Activated CD4-positive, alpha-beta T cell treated with anti-CD3 and anti-CD28 coated beads, Interleukin-2, amount 10 ng/mL, durations not matched to agents 24 days and 14 days (primary cell): ENCODE data around the gene PCDH15. TPM values are rescaled to one million over a fixed set of nuclear protein-coding genes. Genes with fewer than 3 reads are reported as not detected.
"Not testable (repeated sequence)": the region's sequence is repeated elsewhere in the genome, so short reads cannot be mapped to it uniquely, and the experiment has no call there.

Experiments
- DNase-seq: peaks from one replicate; pipeline ENCODE4 v3.0.0; 2022
- H3K27ac Mint-ChIP-seq: one replicate; pipeline ENCODE4 v1.8.0; 2022; ENCODE audit warnings: mild to moderate bottlenecking, mixed read lengths
- H3K27me3 Mint-ChIP-seq: one replicate; pipeline ENCODE4 v1.8.0; 2022; ENCODE audit warnings: mixed read lengths
- H3K36me3 Mint-ChIP-seq: one replicate; pipeline ENCODE4 v1.8.0; 2022; ENCODE audit warnings: low read depth, mild to moderate bottlenecking, mixed read lengths
- H3K4me1 Mint-ChIP-seq: one replicate; pipeline ENCODE4 v1.8.0; 2021; ENCODE audit warnings: mixed read lengths
- H3K4me3 Mint-ChIP-seq: one replicate; pipeline ENCODE4 v1.8.0; 2022; ENCODE audit warnings: mild to moderate bottlenecking, moderate library complexity, mixed read lengths
- H3K9me3 Mint-ChIP-seq: one replicate; pipeline ENCODE4 v1.8.0; 2021; ENCODE audit warnings: mixed read lengths
- intact Hi-C: fragments of 100-400 bp; cut with micrococcal nuclease; formaldehyde crosslinking; loops from one replicate; pipeline ENCODE4 v1.15.1; 2023
- total RNA-seq: library from RNA; stranded (reverse); gene quantifications from 2 replicates; pipeline ENCODE4 v1.2.3, GENCODE V29; 2022

The PCDH15 gene
- total RNA-seq, 1 donor from 2014 or later: not detected

DNA sequence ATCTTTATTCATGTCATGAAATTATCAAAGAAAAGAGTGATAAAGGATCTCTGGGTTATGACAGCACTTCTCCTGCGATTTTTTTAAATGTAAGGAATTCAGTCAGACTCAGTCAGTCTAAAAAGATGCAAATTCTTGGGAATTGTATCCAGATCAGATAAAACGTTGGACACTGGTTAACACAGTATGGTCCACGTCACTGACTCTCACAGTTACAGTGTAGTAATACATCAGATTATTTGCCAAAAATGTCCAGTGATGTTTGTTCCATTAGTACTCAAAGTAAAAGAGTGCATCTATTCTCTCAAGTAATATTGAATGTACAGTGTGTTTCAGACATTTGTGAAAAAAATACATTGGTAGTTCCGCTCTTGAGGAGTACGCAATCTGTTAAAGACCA lies 224.5 kb downstream of the PCDH15 start:
- Mint-ChIP-seq H3K36me3 (no peaks in the 10 kb centered on the region), H3K4me1 (no peaks in the 10 kb centered on the region), H3K4me3 (no peak overlapping the region), H3K9me3 (peaks cover 10% of the 10 kb centered on the region), H3K27ac (no peak overlapping the region), H3K27me3 (no peaks in the 10 kb centered on the region)
- intact Hi-C loops: no loop called here
- DNase-seq: no peak

DNA sequence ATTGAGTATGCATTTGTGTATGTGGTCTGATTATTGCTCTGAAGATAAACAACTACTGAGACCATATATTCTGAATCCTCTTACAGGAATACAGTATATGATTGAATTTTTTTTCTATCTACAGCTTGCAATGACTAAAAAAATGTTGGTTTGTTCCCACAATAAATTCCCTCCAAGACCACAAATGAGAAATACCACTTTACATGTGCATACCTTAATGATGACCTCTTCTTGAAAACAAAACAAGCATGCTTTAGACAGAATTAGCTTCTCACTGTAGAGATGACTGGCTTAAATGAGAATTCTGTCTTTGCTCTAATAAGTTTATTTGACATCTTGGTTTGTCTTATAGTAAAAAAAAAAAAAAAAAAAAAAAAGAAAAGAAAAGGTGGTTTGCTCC lies 241.5 kb downstream of the PCDH15 start:
- Mint-ChIP-seq H3K27ac (no peak overlapping the region), H3K36me3 (no peaks in the 10 kb centered on the region), H3K4me1 (no peaks in the 10 kb centered on the region), H3K9me3 (no peaks in the 10 kb centered on the region), H3K4me3 (no peak overlapping the region), H3K27me3 (no peaks in the 10 kb centered on the region)
- DNase-seq: no peak
- intact Hi-C loops: no loop called here

GRCh38 chr10:54554028-54554427 lies 247.0 kb downstream of the PCDH15 start:
- no peaks in the 10 kb centered on the region for H3K4me1 Mint-ChIP-seq
- H3K36me3 Mint-ChIP-seq: no peaks in the 10 kb centered on the region

GRCh38 chr10:54550016-54550415 lies 251.0 kb downstream of the PCDH15 start:
- no peaks in the 10 kb centered on the region for H3K36me3 Mint-ChIP-seq
- intact Hi-C loops: no loop called here
- H3K27ac Mint-ChIP-seq: no peak overlapping the region
- H3K27me3 Mint-ChIP-seq: no peaks in the 10 kb centered on the region
- no peak for DNase-seq
- no peak overlapping the region for H3K4me3 Mint-ChIP-seq
- no peaks in the 10 kb centered on the region for H3K9me3 Mint-ChIP-seq
- no peaks in the 10 kb centered on the region for H3K4me1 Mint-ChIP-seq

More at GRCh38 chr10:54554028-54554427, 247.0 kb downstream of the PCDH15 start:
- H3K4me3 Mint-ChIP-seq: no peak overlapping the region
- no peak for DNase-seq
- no peak overlapping the region for H3K27ac Mint-ChIP-seq
- no peaks in the 10 kb centered on the region for H3K27me3 Mint-ChIP-seq
- H3K9me3 Mint-ChIP-seq: no peaks in the 10 kb centered on the region
- intact Hi-C loops: no loop called here

- H3K27ac Mint-ChIP-seq: no peak overlapping the region
- no peak overlapping the region for H3K4me3 Mint-ChIP-seq
- H3K4me1 Mint-ChIP-seq: no peaks in the 10 kb centered on the region
- H3K27me3 Mint-ChIP-seq: no peaks in the 10 kb centered on the region
- no peak for DNase-seq
- intact Hi-C loops: no loop called here
- no peaks in the 10 kb centered on the region for H3K9me3 Mint-ChIP-seq
- no peaks in the 10 kb centered on the region for H3K36me3 Mint-ChIP-seq
Measured at GRCh38 chr10:54531296-54531695, 269.7 kb downstream of the PCDH15 start.

- Mint-ChIP-seq H3K4me1 (no peaks in the 10 kb centered on the region), H3K27ac (no peak overlapping the region), H3K9me3 (no peaks in the 10 kb centered on the region), H3K27me3 (no peaks in the 10 kb centered on the region), H3K4me3 (no peak overlapping the region), H3K36me3 (no peaks in the 10 kb centered on the region)
- intact Hi-C loops: no loop called here
- DNase-seq: no peak
Measured at GRCh38 chr10:54530299-54530698, 270.7 kb downstream of the PCDH15 start.

GRCh38 chr10:54525816-54526215 lies 275.2 kb downstream of the PCDH15 start:
- no peaks in the 10 kb centered on the region for H3K36me3 Mint-ChIP-seq
- intact Hi-C loops: no loop called here

GRCh38 chr10:54515244-54515643 lies 285.8 kb downstream of the PCDH15 start:
- H3K36me3 Mint-ChIP-seq, DNase-seq, H3K27ac Mint-ChIP-seq, H3K27me3 Mint-ChIP-seq, intact Hi-C loops, H3K4me1 Mint-ChIP-seq, H3K9me3 Mint-ChIP-seq, H3K4me3 Mint-ChIP-seq: not testable (repeated sequence)

More at GRCh38 chr10:54525816-54526215, 275.2 kb downstream of the PCDH15 start:
- H3K4me3 Mint-ChIP-seq: no peak overlapping the region
- no peaks in the 10 kb centered on the region for H3K4me1 Mint-ChIP-seq
- no peak overlapping the region for H3K27ac Mint-ChIP-seq
- H3K9me3 Mint-ChIP-seq: peaks cover 6% of the 10 kb centered on the region
- no peaks in the 10 kb centered on the region for H3K27me3 Mint-ChIP-seq
- DNase-seq: no peak

GRCh38 chr10:54503863-54504262 lies 297.2 kb downstream of the PCDH15 start:
- Mint-ChIP-seq H3K27ac (no peak overlapping the region), H3K4me1 (no peaks in the 10 kb centered on the region), H3K36me3 (no peaks in the 10 kb centered on the region), H3K4me3 (no peak overlapping the region), H3K27me3 (no peaks in the 10 kb centered on the region), H3K9me3 (no peaks in the 10 kb centered on the region)
- DNase-seq: no peak
- intact Hi-C loops: no loop called here

- Mint-ChIP-seq H3K27me3 (no peaks in the 10 kb centered on the region), H3K27ac (no peak overlapping the region), H3K36me3 (no peaks in the 10 kb centered on the region), H3K9me3 (no peaks in the 10 kb centered on the region), H3K4me3 (no peak overlapping the region), H3K4me1 (no peaks in the 10 kb centered on the region)
- DNase-seq: no peak
- intact Hi-C loops: no loop called here
Measured at GRCh38 chr10:54501929-54502328, 299.1 kb downstream of the PCDH15 start.

GRCh38 chr10:54496852-54497251 lies 304.2 kb downstream of the PCDH15 start:
- DNase-seq: no peak
- Mint-ChIP-seq H3K4me1 (no peaks in the 10 kb centered on the region), H3K4me3 (no peak overlapping the region), H3K27ac (no peak overlapping the region), H3K9me3 (no peaks in the 10 kb centered on the region), H3K27me3 (no peaks in the 10 kb centered on the region), H3K36me3 (no peaks in the 10 kb centered on the region)
- intact Hi-C loops: no loop called here

- no peaks in the 10 kb centered on the region for H3K36me3 Mint-ChIP-seq
- intact Hi-C loops: no loop called here
- H3K27me3 Mint-ChIP-seq: no peaks in the 10 kb centered on the region
- no peaks in the 10 kb centered on the region for H3K4me1 Mint-ChIP-seq
- no peaks in the 10 kb centered on the region for H3K9me3 Mint-ChIP-seq
- no peak overlapping the region for H3K27ac Mint-ChIP-seq
- no peak for DNase-seq
- H3K4me3 Mint-ChIP-seq: no peak overlapping the region
Measured at GRCh38 chr10:54487743-54488142, 313.3 kb downstream of the PCDH15 start.

- Mint-ChIP-seq H3K27me3 (no peaks in the 10 kb centered on the region), H3K4me1 (no peaks in the 10 kb centered on the region), H3K36me3 (no peaks in the 10 kb centered on the region), H3K27ac (no peak overlapping the region), H3K4me3 (no peak overlapping the region), H3K9me3 (peaks cover 3% of the 10 kb centered on the region)
- intact Hi-C loops: no loop called here
- DNase-seq: no peak
Measured at GRCh38 chr10:54485971-54486370, 315.1 kb downstream of the PCDH15 start.

DNA sequence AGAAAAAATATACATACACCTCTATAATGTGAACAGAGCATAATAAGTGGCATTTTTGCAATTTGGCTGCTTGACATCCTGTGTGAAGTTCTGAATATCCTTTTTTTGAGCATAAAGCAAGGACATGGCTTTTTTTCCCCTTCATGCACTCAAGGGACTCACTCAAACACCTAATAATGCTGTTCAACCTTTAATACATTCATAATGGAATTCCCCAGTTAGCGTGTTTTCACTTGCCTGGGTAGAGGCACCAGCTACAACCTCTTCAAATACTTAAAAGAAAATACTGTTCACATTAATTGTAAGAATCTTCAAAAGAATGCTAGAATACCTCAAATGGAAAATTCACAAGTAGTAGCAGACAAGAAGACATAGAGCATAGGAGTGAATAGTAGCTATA lies 316.8 kb downstream of the PCDH15 start:
- Mint-ChIP-seq H3K9me3 (peaks cover 3% of the 10 kb centered on the region), H3K27me3 (no peaks in the 10 kb centered on the region), H3K4me3 (no peak overlapping the region), H3K36me3 (no peaks in the 10 kb centered on the region), H3K27ac (no peak overlapping the region), H3K4me1 (no peaks in the 10 kb centered on the region)
- intact Hi-C loops: no loop called here
- DNase-seq: no peak

DNA sequence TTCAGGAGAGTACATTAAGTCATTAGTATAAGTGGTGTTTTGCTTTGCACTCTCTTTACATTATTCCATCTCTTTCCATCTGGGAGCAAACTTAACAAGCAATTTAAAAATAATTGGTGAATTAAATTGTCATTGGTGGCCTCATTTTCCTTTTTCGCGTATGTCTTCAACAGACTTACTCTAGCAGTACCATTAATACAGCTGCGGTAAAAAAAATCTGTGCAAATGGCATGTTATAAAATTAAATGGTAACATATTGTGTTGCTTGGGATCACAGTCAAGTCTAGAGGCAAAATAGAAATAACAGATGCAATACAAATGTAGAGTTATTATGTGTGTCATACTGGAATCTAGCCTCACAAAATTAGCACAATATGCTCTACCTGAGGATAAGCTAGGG lies 322.4 kb downstream of the PCDH15 start:
- H3K27me3 Mint-ChIP-seq: no peaks in the 10 kb centered on the region
- no peaks in the 10 kb centered on the region for H3K36me3 Mint-ChIP-seq
- H3K27ac Mint-ChIP-seq: no peak overlapping the region
- H3K9me3 Mint-ChIP-seq: peaks cover 3% of the 10 kb centered on the region
- DNase-seq: no peak
- intact Hi-C loops: no loop called here
- H3K4me3 Mint-ChIP-seq: no peak overlapping the region
- no peaks in the 10 kb centered on the region for H3K4me1 Mint-ChIP-seq
